Adipocyte (in vitro differentiated cells): ENCODE data around the gene PCDHGA2.
"Not testable (repeated sequence)": the region's sequence is repeated elsewhere in the genome, so short reads cannot be mapped to it uniquely, and the experiment has no call there.

Experiments used
- DNase-seq: peaks from one replicate; pipeline ENCODE4 v3.0.0-alpha.2; 2015; ENCODE audit warnings: low read depth
- H3K27me3 ChIP-seq: replicated peaks from 2 replicates; pipeline ENCODE4 v1.7.0; 2013; ENCODE audit warnings: mild to moderate bottlenecking, low read length, moderate library complexity; ENCODE audit not compliant: control insufficient read depth, insufficient read depth
- H3K36me3 ChIP-seq: 2 replicates; pipeline ENCODE4 v1.7.0; 2013; ENCODE audit warnings: low read length, mild to moderate bottlenecking, moderate library complexity; ENCODE audit not compliant: control insufficient read depth, insufficient read depth, severe bottlenecking
- H3K4me1 ChIP-seq: 2 replicates; pipeline ENCODE4 v1.7.0; 2013; ENCODE audit warnings: mild to moderate bottlenecking, low read length, moderate library complexity; ENCODE audit not compliant: control insufficient read depth, insufficient read depth
- H3K4me3 ChIP-seq: 2 replicates; pipeline ENCODE4 v1.7.0; 2013; ENCODE audit warnings: mild to moderate bottlenecking, low read length, moderate library complexity
- H3K9ac ChIP-seq: 2 replicates; pipeline ENCODE4 v1.7.0; 2013; ENCODE audit warnings: mild to moderate bottlenecking, low read length, moderate library complexity
- H3K9me3 ChIP-seq: 2 replicates; pipeline ENCODE4 v1.7.0; 2013; ENCODE audit warnings: mild to moderate bottlenecking, low read length, moderate library complexity; ENCODE audit not compliant: control insufficient read depth

Gene PCDHGA2

DNA sequence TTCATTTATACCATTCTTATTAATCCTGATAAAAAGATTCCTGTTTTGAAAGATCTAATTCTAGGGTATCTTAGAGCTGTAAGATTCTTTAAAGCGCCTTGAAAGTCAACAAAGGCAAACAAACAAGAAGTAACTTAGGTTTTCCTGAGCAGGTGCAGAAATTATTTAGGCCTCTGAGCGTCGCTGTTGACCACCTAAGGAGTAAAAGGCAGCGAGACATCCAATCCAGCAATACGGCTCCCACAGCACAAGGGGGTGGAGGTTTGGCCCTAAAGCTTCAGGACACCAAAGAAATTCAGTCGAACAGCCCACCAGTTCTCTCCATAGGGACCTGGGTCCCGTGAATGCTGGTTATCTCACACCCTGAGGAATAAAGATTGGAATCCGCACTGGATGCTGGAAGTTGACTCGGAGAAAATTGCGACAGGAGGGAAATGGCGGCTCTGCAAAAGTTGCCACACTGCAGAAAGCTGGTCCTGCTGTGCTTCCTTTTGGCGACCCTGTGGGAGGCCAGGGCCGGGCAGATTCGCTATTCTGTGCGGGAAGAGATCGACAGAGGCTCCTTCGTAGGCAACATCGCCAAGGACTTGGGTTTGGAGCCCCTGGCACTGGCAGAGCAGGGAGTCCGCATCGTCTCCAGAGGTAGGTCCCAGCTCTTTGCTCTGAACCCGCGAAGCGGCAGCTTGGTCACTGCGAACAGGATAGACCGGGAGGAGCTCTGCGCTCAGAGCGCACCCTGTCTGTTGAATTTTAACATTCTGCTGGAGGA is at the start of gene PCDHGA2:
Gene PCDHGA2 (plus strand): TSS at position 223 of the 769 bp plus-strand sequence.
- peaks cover 41% of the 10 kb centered on the region for H3K9me3 ChIP-seq
- peak; percentile 29 for DNase-seq

DNA sequence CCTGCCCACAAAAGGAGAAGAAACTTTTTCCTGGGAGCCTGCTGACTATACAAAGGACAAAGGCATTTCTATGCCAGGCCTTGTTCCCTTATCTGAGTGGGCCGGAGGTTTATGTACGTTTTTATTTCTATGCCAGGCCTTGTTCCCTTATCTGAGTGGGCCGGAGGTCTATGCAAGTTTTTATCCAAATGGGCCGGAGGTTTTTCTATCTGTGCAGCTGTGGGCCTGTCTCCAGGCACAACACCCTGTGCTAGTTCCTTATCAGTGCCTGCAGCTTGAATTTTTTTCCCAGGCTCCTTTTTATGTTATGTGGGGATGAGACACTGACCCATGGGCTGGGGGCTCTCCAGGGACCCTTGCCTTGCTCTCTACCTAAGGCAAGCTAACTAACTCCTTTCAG is 40.2 kb upstream of the PCDHGA2 start:
- H3K9ac ChIP-seq = no peak overlapping the region
- DNase-seq = no peak
- H3K4me3 ChIP-seq = no peak overlapping the region
- no peaks in the 10 kb centered on the region for H3K27me3 ChIP-seq
- peaks cover 45% of the 10 kb centered on the region for H3K9me3 ChIP-seq
- no peaks in the 10 kb centered on the region for H3K4me1 ChIP-seq
- H3K36me3 ChIP-seq = peaks cover 5% of the 10 kb centered on the region

More for the DNA sequence above, at the start of gene PCDHGA2:
- peak within 1 kb of the TSS; percentile 58 for H3K9ac ChIP-seq
- H3K4me3 ChIP-seq = peak within 1 kb of the TSS; percentile 79
- H3K27me3 ChIP-seq = peaks cover 15% of the 10 kb centered on the region
- no peaks in the 10 kb centered on the region for H3K36me3 ChIP-seq
- H3K4me1 ChIP-seq = no peaks in the 10 kb centered on the region

DNA sequence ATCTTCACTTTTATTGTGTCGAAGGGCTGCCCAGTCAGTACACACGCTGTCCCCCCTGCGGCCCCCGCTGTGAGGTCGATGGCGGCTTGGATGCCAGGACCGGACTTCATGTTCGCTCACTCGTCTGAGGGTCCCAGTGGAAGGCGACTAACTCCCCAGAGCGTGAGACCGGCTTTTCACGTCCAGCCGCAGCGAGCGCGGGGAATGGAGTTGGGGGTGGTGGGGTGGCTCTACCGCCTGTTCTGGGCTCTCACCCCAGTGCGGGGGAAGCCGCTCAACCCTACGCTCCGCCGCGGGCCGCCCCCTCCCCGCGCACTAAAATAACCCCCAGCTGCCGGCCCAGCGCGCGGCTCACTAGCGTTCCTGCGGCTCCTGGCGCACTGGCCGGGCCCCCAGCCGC is 34.8 kb upstream of the PCDHGA2 start, which contains the start of gene SLC25A2:
Gene SLC25A2 (minus strand): TSS at position 294 of the 400 bp plus-strand sequence. CDS start 184 bp downstream, at position 110.
- peaks cover 70% of the 10 kb centered on the region for H3K9me3 ChIP-seq
- DNase-seq = no peak
- no peaks in the 10 kb centered on the region for H3K27me3 ChIP-seq
- no peaks in the 10 kb centered on the region for H3K36me3 ChIP-seq
- no peaks in the 10 kb centered on the region for H3K4me1 ChIP-seq
- no peak within 1 kb of the TSS for H3K4me3 ChIP-seq
- H3K9ac ChIP-seq = no peak within 1 kb of the TSS

DNA sequence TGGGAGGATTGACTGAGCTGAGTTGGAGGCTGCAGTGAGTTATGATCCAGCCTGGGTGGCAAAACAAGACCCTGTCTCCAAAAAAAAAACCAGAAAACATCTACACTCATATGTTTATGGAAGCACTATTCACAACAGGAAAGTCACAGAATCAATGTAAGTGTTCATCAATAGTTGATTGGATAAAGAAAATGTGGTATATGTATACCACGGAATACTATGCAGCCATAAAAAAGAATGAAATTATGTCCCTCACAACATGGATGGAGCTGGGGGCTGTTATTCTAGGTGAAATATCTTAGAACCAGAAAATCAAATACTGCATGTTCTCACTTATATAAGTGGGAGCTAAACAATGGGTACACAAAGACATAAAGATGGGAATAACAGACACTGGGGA is 31.9 kb upstream of the PCDHGA2 start:
- Histone ChIP-seq H3K4me1 (no peaks in the 10 kb centered on the region), H3K9me3 (peaks cover 68% of the 10 kb centered on the region), H3K27me3 (no peaks in the 10 kb centered on the region), H3K4me3 (no peak overlapping the region), H3K9ac (no peak overlapping the region), H3K36me3 (peaks cover 5% of the 10 kb centered on the region)
- no peak for DNase-seq

DNA sequence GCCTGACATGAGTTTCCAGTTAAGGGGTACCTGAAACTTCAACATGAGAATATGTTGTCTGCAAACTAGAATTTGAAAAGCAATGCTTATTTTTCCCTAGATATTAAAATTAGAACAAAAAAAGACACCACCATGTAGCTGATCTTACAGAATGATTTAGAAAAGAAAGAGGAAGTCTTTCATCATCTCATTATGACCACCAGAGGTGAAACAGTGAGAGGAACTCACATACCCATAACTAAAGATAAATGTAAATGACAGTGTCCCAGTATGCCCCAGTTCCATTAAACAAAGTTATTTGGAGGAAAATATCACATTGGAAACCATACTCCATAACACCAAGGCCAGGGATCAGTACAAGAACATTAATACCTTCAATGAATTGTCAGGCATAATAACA is 24.8 kb upstream of the PCDHGA2 start:
- H3K9me3 ChIP-seq = peaks cover 77% of the 10 kb centered on the region
- peaks cover 35% of the 10 kb centered on the region for H3K36me3 ChIP-seq
- no peak for DNase-seq

DNA sequence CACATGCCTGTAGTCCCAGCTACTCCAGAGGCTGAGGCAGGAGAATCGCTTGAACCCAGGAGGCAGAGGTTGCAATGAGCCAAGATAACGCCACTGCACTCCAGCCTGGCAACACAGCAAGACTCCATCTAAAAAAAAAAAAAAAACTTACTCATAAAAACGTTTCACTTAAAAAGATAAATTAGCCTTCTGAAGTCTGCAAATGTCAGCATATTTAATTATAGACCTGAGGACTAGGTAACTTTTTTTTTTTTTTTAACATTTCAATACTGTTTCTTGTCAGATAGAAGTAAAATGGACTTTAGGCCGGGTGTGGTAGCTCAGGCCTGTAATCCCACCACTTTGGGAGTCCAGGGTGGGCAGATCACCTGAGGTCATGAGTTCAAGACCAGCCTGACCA is 21.6 kb upstream of the PCDHGA2 start:
- H3K9ac ChIP-seq, H3K27me3 ChIP-seq, DNase-seq: not testable (repeated sequence)
- H3K36me3 ChIP-seq = peaks cover 37% of the 10 kb centered on the region
- H3K9me3 ChIP-seq = peaks cover 71% of the 10 kb centered on the region
- H3K4me1 ChIP-seq = peaks cover 15% of the 10 kb centered on the region
- H3K4me3 ChIP-seq = peak overlapping the region; percentile 53

More for the DNA sequence above, 24.8 kb upstream of the PCDHGA2 start:
- Histone ChIP-seq H3K4me3 (peak overlapping the region; percentile 5), H3K27me3 (no peaks in the 10 kb centered on the region), H3K9ac (no peak overlapping the region), H3K4me1 (peaks cover 6% of the 10 kb centered on the region)

DNA sequence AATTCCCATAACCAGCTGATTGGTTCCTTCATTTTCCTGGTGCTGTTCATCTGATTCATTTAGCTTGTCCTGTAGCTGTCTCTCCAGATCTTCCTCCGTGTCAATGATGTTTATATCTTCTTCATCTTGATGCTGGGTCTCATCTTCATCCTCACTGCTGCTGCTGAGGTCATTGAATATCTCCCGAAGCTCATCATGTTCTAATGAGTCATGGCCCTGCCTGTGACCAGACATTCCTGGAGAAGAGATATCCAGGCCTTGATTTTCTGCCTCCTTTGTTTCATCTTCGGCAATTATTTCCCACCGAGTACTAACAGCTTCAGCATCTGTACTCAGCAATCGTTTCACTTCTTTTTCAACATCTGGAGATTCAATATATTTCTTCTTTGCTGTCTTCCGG is 19.4 kb upstream of the PCDHGA2 start:
- H3K27me3 ChIP-seq = no peaks in the 10 kb centered on the region
- H3K36me3 ChIP-seq = peaks cover 35% of the 10 kb centered on the region
- no peak for DNase-seq
- no peak overlapping the region for H3K9ac ChIP-seq
- H3K9me3 ChIP-seq = peaks cover 49% of the 10 kb centered on the region
- peaks cover 15% of the 10 kb centered on the region for H3K4me1 ChIP-seq
- H3K4me3 ChIP-seq = peak overlapping the region; percentile 96

DNA sequence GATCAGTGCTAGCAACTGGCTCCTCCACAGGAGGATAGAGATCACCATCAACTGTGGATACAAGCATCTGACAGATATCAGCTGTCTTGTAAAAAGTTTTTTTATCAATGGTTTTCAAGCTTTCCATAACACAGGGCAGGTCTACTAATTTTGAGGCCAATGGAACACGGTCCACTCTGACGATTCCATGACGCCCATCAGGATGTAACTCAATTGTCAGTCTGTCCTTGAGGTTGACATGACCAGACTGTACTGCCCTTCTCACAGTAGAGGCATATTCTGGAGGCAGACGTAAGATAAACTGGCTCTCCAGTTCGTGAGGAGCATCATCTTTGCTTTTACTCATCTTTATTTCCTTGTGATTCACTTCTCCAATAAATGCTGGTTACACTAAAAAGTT is 18.9 kb upstream of the PCDHGA2 start:
- Histone ChIP-seq H3K9me3 (peaks cover 44% of the 10 kb centered on the region), H3K27me3 (no peaks in the 10 kb centered on the region), H3K4me3 (peak overlapping the region; percentile 96), H3K4me1 (peaks cover 15% of the 10 kb centered on the region), H3K36me3 (peaks cover 35% of the 10 kb centered on the region), H3K9ac (peak overlapping the region; percentile 96)
- DNase-seq = no peak

DNA sequence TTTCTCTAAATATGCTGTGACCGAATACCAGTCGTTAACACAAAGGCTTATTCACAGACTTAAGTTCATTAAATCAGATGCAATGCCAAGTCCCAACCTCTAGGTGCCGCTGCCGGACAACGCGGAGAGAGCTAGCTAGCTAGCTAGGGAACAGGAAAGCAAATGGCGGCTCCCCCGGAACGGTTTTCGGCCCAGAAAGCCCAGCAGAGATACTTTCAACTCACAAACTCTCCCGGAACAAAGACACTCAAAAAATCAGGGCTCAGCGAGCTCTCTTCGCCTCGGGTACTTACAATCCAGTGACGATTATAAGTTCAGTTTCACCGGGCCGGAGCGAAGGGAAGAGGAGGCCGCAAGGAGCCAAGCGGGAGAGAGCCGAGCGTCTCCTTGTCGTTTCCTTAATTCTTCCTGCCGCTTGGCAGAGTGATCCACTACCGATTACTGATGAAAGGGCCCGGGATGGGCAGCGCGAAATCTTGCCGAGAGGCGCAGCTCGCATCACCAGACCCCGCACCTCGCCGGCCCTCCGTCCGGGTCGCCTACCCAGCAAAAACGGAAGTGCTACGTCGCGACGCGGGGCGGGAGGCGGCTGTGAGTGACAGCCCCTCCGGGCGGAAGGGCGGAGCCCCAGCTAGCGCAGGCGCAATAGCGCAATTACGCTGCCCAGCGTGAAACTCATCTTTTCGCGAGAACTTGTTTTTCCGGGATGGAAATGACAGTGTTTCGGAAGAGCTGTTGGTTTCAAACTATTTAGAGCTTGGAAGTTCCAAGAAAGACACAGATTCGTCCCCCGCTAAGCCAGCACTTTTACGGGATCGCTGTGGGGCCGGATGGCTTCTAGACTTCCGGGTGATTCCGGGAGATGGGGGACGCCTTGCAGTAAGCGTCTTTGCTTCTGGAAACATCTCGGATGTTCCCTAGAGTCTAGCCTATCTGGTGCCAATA is 18.1 kb upstream of the PCDHGA2 start, which contains the start of gene TAF7:
Gene TAF7 (minus strand): TSS at position 560 of the 945 bp plus-strand sequence. CDS start 740 bp downstream, outside the sequence.
- peak within 1 kb of the TSS; percentile 96 for H3K4me3 ChIP-seq
- peak; percentile 97 for DNase-seq
- no peaks in the 10 kb centered on the region for H3K27me3 ChIP-seq
- peaks cover 15% of the 10 kb centered on the region for H3K4me1 ChIP-seq
- peak within 1 kb of the TSS; percentile 96 for H3K9ac ChIP-seq
- H3K9me3 ChIP-seq = peaks cover 37% of the 10 kb centered on the region
- H3K36me3 ChIP-seq = peaks cover 33% of the 10 kb centered on the region

DNA sequence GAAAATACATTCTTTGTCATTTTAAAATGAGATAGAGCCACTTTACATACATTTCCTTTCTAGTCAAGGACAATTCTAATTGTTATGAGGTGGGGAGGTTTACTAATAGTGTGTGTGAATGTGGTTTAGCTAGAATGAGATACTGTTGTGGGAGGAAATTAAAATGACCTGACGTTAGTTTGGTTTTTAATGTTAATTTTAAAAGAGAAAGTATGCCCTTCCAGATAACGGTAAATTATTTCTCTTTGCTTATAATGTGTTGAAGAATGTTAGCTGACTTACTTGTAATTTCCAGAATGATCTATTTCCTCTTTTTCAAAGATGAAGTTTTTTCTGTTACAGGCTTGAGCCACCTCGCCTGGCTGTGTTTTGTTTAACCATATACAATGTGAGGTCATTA is 16.3 kb upstream of the PCDHGA2 start:
- H3K36me3 ChIP-seq = peaks cover 20% of the 10 kb centered on the region
- peaks cover 24% of the 10 kb centered on the region for H3K9me3 ChIP-seq
- no peak overlapping the region for H3K9ac ChIP-seq
- no peak overlapping the region for H3K4me3 ChIP-seq
- H3K4me1 ChIP-seq = peaks cover 15% of the 10 kb centered on the region
- DNase-seq = no peak
- no peaks in the 10 kb centered on the region for H3K27me3 ChIP-seq
